GM23338 (cell line): ENCODE measurements around the gene CRB2. TPM values are rescaled to one million over a fixed set of nuclear protein-coding genes. Genes with fewer than 3 reads are reported as not detected.
A peak's percentile ranks its signal among the peaks of the same experiment; 100 is the strongest.

Experiments
- ATAC-seq: fragments of 200-7000 bp; cut with Tn5 transposase; 3 replicates; pipeline ENCODE4 v1.9.1; 2020
- DNase-seq: peaks from one replicate; pipeline ENCODE4 v3.0.0-alpha.2; 2015; ENCODE audit warnings: low spot score
- H2AFZ ChIP-seq: fragments of 200-600 bp; sonication (generic); 2 replicates; pipeline ENCODE4 v1.8.0; 2016; ENCODE audit warnings: antibody characterized with exemption, mild to moderate bottlenecking, moderate library complexity
- H3F3A ChIP-seq: fragments of 200-600 bp; sonication (generic); replicated peaks from 2 replicates; pipeline ENCODE4 v1.8.0; 2017; ENCODE audit warnings: antibody characterized with exemption, mixed run types, low read depth
- H3K27ac ChIP-seq: fragments of 200-600 bp; sonication (generic); 2 replicates; pipeline ENCODE4 v1.6.1; 2016; ENCODE audit warnings: low read depth
- H3K27me3 ChIP-seq: fragments of 200-600 bp; sonication (generic); 2 replicates; pipeline ENCODE4 v1.8.0; 2016; ENCODE audit warnings: mild to moderate bottlenecking, mixed run types, moderate library complexity; ENCODE audit not compliant: insufficient read depth
- H3K36me3 ChIP-seq: fragments of 200-600 bp; sonication (generic); 2 replicates; pipeline ENCODE4 v1.8.0; 2016; ENCODE audit warnings: mild to moderate bottlenecking; ENCODE audit not compliant: insufficient read depth
- H3K4me1 ChIP-seq: fragments of 200-600 bp; sonication (generic); 2 replicates; pipeline ENCODE4 v1.8.0; 2016; ENCODE audit warnings: mild to moderate bottlenecking, moderate library complexity; ENCODE audit not compliant: insufficient read depth
- H3K4me2 ChIP-seq: fragments of 200-600 bp; sonication (generic); 2 replicates; pipeline ENCODE4 v1.7.1; 2017; ENCODE audit warnings: mixed run types
- H3K4me3 ChIP-seq: fragments of 200-600 bp; sonication (generic); 2 replicates; pipeline ENCODE4 v1.6.1; 2016; ENCODE audit warnings: mixed run types
- H3K79me2 ChIP-seq: fragments of 200-600 bp; sonication (generic); replicated peaks from 2 replicates; pipeline ENCODE4 v1.8.0; 2017; ENCODE audit warnings: mild to moderate bottlenecking; ENCODE audit not compliant: insufficient read depth
- H3K9me2 ChIP-seq: fragments of 200-600 bp; sonication (generic); 2 replicates; pipeline ENCODE4 v1.8.0; 2017; ENCODE audit not compliant: insufficient read depth
- H4K20me1 ChIP-seq: fragments of 200-600 bp; sonication (generic); replicated peaks from 2 replicates; pipeline ENCODE4 v1.8.0; 2017; ENCODE audit warnings: mild to moderate bottlenecking; ENCODE audit not compliant: insufficient read depth
- H3K27ac Mint-ChIP-seq: 2 replicates; pipeline ENCODE4 v1.8.0; 2020; ENCODE audit warnings: inconsistent platforms, mild to moderate bottlenecking, moderate library complexity, mixed read lengths
- H3K27me3 Mint-ChIP-seq: 3 replicates; pipeline ENCODE4 v1.8.0; 2022; ENCODE audit warnings: low read depth, mild to moderate bottlenecking, moderate library complexity, mixed read lengths, inconsistent platforms; ENCODE audit not compliant: insufficient read depth, poor library complexity
- H3K36me3 Mint-ChIP-seq: 3 replicates; pipeline ENCODE4 v1.8.0; 2021; ENCODE audit warnings: low read depth, mild to moderate bottlenecking, inconsistent platforms, moderate library complexity, mixed read lengths
- H3K4me1 Mint-ChIP-seq: 3 replicates; pipeline ENCODE4 v1.8.0; 2020; ENCODE audit warnings: mild to moderate bottlenecking, inconsistent platforms, mixed read lengths
- H3K4me3 Mint-ChIP-seq: 3 replicates; pipeline ENCODE4 v1.8.0; 2021; ENCODE audit warnings: moderate library complexity, mild to moderate bottlenecking, inconsistent platforms, mixed read lengths
- H3K9me3 Mint-ChIP-seq: 3 replicates; pipeline ENCODE4 v1.8.0; 2020; ENCODE audit warnings: moderate library complexity, mild to moderate bottlenecking, inconsistent platforms, mixed read lengths
- CREB1 ChIP-seq: fragments of 250-450 bp; sonication (Bioruptor Pico); IDR thresholded peaks from 2 replicates; pipeline ENCODE4 v1.5.0; 2020; ENCODE audit warnings: low read depth, mild to moderate bottlenecking, moderate library complexity
- EZH2phosphoT487 ChIP-seq: fragments of 200-600 bp; sonication (generic); IDR thresholded peaks from one replicate; pipeline ENCODE4 v1.8.1; 2018; ENCODE audit warnings: antibody characterized with exemption; ENCODE audit not compliant: unreplicated experiment
- NANOG ChIP-seq: IDR thresholded peaks from 2 replicates; pipeline ENCODE4 v1.6.1; 2016; ENCODE audit warnings: antibody characterized with exemption, borderline replicate concordance
- REST ChIP-seq: IDR thresholded peaks from one replicate; pipeline ENCODE4 v1.6.1; 2018; ENCODE audit warnings: antibody characterized with exemption; ENCODE audit not compliant: unreplicated experiment
- ZNF114 ChIP-seq: fragments of 250-450 bp; sonication (Bioruptor Pico); IDR thresholded peaks from 2 replicates; pipeline ENCODE4 v1.5.0; 2020; ENCODE audit warnings: mild to moderate bottlenecking, moderate library complexity
- polyA plus RNA-seq: library from polyadenylated mRNA; unstranded; fragments of >200 nt; fragmentation: Nextera tagmentation; extraction: Ambion mirVana; gene quantifications from 2 replicates; pipeline ENCODE4 v1.2.1, GENCODE V29; 2016
- total RNA-seq: library from RNA; depleted of rRNA; stranded (reverse); fragments of >200 nt; shearing (Covaris generic); gene quantifications from 2 replicates; pipeline ENCODE4 v1.2.3, GENCODE V29; 2014
- TF ChIP-seq, protein P1 (sequence below): fragments of 250-450 bp; sonication (Bioruptor Pico); IDR thresholded peaks from 2 replicates; pipeline ENCODE4 v1.5.0; 2020; ENCODE audit warnings: mild to moderate bottlenecking, moderate library complexity
- TF ChIP-seq, protein P2 (sequence below): IDR thresholded peaks from 2 replicates; pipeline ENCODE4 v1.6.1; 2016; ENCODE audit warnings: antibody characterized with exemption

Gene CRB2
- total and polyA plus RNA-seq, 2 experiments from 2014 or later: 0.34 to 10.2 TPM

DNA sequence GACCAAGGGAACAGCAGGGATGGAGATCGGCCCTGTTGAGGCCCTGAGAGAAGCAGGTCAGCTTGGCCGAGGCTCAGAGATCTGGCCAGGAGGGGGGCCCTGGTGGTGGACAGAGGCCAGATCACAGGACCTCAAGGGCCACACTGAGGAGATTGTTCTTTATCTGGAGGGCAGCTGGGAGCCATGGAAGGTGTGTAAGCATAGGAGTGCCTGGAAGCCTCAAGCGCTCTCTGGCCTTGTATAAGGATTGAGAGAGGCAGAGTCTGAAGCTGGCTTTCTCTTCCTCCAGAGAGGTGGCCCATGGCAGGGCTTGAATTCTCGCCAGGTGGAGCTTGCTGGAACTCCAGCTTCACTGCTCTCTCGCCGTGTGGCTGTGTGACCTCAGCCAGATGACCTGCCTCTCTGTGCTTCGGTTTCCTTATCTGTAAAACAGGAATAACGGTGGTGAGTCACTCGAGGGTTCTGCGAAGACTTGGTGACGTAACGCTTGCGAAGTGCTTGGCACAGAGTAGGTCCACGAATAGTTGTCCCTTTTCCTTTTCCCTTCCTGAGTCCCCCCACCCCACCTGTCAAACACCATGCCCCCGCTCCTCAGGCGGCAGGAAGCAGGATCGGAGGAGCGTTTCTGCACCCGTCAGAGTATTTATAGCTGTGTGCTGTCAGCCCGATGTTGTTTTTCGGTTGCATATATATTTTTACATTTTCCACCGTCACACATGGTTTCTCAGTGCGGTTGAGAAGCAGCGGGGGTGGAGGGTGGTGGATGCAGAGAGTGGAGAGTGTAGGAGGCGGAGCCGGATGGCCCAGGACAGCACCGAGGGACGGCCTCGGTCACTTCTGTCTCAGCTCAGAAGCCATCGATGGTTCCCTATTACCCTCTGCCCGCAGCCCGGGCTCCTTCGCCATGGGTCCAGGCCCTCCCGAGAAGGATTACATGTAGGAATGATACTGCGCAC lies 17.0 kb upstream of the CRB2 start (continued):
- no peak for TF ChIP-seq REST
- TF ChIP-seq ZNF114 (CRISPR knock-in tag): no peak
- no peak for TF ChIP-seq EZH2phosphoT487

DNA sequence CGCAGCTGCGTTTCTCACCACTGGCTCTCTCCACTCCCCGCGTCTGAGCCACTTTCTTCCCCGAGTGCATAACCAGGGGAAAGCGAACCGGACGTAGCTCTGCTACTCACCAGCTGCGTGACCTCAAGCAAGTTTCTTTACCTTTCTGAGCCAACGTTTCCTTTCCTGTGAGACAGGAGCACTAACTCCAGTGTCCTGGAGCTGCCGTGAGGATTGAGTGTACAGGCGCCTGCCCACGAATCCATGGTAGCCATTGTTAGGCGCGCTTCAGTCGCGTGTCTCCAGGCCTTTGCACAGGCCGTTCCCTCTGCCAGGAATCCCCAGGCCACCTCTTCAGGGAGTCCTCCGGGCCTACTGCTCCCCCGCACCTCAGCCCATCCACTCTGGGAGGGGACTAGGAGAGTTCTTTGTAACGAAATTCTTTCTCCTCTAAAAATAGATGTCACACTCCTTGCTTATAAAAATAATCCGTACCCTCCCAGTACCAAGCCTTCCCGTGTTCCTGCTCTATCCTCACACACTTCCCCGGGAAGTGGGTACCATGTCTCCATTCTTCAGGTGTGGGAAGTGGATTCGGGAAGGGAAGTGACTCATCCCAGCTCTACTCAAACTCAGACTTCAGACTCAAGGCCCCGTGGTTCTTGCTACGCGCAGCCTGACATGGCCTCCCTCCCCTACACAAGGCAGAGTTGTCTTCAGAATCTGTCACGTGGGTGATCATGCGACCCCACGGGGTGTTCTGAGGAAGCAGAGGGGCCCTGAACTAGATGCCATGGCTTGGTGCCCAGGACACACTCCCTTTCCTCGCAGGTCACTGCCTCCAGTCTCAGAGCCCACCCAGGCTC lies 16.1 kb upstream of the CRB2 start:
- no peaks in the 10 kb centered on the region for H4K20me1 ChIP-seq
- no peak overlapping the region for H3K4me3 ChIP-seq
- 0 out of 2 replicates have a peak overlapping the region, but pooled peaks have one; percentile 10 for H3K27ac Mint-ChIP-seq
- peaks cover 8% of the 10 kb centered on the region for H3K27me3 Mint-ChIP-seq
- no peak overlapping the region; the same call in 1 of the 2 replicates for H3K4me2 ChIP-seq
- no peaks in the 10 kb centered on the region for H3K36me3 ChIP-seq
- no peaks in the 10 kb centered on the region for H3K79me2 ChIP-seq
- peaks cover 18% of the 10 kb centered on the region; the same call in 1 of the 2 replicates for H3K4me1 ChIP-seq
- TF ChIP-seq NANOG: no peak
- TF ChIP-seq, protein P1, sequence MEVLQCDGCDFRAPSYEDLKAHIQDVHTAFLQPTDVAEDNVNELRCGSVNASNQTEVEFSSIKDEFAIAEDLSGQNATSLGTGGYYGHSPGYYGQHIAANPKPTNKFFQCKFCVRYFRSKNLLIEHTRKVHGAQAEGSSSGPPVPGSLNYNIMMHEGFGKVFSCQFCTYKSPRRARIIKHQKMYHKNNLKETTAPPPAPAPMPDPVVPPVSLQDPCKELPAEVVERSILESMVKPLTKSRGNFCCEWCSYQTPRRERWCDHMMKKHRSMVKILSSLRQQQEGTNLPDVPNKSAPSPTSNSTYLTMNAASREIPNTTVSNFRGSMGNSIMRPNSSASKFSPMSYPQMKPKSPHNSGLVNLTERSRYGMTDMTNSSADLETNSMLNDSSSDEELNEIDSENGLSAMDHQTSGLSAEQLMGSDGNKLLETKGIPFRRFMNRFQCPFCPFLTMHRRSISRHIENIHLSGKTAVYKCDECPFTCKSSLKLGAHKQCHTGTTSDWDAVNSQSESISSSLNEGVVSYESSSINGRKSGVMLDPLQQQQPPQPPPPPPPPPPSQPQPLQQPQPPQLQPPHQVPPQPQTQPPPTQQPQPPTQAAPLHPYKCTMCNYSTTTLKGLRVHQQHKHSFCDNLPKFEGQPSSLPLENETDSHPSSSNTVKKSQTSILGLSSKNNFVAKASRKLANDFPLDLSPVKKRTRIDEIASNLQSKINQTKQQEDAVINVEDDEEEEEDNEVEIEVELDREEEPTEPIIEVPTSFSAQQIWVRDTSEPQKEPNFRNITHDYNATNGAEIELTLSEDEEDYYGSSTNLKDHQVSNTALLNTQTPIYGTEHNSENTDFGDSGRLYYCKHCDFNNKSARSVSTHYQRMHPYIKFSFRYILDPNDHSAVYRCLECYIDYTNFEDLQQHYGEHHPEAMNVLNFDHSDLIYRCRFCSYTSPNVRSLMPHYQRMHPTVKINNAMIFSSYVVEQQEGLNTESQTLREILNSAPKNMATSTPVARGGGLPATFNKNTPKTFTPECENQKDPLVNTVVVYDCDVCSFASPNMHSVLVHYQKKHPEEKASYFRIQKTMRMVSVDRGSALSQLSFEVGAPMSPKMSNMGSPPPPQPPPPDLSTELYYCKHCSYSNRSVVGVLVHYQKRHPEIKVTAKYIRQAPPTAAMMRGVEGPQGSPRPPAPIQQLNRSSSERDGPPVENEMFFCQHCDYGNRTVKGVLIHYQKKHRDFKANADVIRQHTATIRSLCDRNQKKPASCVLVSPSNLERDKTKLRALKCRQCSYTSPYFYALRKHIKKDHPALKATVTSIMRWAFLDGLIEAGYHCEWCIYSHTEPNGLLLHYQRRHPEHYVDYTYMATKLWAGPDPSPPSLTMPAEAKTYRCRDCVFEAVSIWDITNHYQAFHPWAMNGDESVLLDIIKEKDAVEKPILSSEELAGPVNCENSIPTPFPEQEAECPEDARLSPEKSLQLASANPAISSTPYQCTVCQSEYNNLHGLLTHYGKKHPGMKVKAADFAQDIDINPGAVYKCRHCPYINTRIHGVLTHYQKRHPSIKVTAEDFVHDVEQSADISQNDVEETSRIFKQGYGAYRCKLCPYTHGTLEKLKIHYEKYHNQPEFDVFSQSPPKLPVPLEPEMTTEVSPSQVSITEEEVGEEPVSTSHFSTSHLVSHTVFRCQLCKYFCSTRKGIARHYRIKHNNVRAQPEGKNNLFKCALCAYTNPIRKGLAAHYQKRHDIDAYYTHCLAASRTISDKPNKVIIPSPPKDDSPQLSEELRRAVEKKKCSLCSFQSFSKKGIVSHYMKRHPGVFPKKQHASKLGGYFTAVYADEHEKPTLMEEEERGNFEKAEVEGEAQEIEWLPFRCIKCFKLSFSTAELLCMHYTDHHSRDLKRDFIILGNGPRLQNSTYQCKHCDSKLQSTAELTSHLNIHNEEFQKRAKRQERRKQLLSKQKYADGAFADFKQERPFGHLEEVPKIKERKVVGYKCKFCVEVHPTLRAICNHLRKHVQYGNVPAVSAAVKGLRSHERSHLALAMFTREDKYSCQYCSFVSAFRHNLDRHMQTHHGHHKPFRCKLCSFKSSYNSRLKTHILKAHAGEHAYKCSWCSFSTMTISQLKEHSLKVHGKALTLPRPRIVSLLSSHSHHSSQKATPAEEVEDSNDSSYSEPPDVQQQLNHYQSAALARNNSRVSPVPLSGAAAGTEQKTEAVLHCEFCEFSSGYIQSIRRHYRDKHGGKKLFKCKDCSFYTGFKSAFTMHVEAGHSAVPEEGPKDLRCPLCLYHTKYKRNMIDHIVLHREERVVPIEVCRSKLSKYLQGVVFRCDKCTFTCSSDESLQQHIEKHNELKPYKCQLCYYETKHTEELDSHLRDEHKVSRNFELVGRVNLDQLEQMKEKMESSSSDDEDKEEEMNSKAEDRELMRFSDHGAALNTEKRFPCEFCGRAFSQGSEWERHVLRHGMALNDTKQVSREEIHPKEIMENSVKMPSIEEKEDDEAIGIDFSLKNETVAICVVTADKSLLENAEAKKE (CRISPR knock-in tag): no peak
- TF ChIP-seq CREB1 (CRISPR knock-in tag): no peak
- TF ChIP-seq, protein P2, sequence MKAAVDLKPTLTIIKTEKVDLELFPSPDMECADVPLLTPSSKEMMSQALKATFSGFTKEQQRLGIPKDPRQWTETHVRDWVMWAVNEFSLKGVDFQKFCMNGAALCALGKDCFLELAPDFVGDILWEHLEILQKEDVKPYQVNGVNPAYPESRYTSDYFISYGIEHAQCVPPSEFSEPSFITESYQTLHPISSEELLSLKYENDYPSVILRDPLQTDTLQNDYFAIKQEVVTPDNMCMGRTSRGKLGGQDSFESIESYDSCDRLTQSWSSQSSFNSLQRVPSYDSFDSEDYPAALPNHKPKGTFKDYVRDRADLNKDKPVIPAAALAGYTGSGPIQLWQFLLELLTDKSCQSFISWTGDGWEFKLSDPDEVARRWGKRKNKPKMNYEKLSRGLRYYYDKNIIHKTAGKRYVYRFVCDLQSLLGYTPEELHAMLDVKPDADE: no peak
- peak overlapping the region; percentile 96 for H2AFZ ChIP-seq
- H3K4me1 Mint-ChIP-seq: peaks cover 33% of the 10 kb centered on the region
- no peaks in the 10 kb centered on the region for H3K27me3 ChIP-seq
- no peak overlapping the region for H3K27ac ChIP-seq
- no peaks in the 10 kb centered on the region for H3K9me2 ChIP-seq
- DNase-seq: no peak
- no peaks in the 10 kb centered on the region for H3K36me3 Mint-ChIP-seq
- no peaks in the 10 kb centered on the region for H3K9me3 Mint-ChIP-seq
- peak; percentile 50 for ATAC-seq
- H3K4me3 Mint-ChIP-seq: no peak overlapping the region; the same call in 2 of the 3 replicates
- no peaks in the 10 kb centered on the region for H3F3A ChIP-seq
